Right lobe of liver (tissue), 6 donors: ENCODE data around the gene CPED1. TPM values are rescaled to one million over a fixed set of nuclear protein-coding genes. Genes with fewer than 3 reads are reported as not detected.

Source experiments
- ATAC-seq, 4 donors: fragments of 200-7000 bp; cut with Tn5 transposase; one replicate each; pipeline ENCODE4 v1.9.1; 2020; ENCODE audit warnings: mild to moderate bottlenecking in 4 of 4, moderate library complexity in 4 of 4
- DNase-seq, 3 donors: peaks; one replicate each; pipeline ENCODE4 v3.0.0-alpha.2; 2020
- H3K27ac ChIP-seq, 3 donors: fragments of 200-600 bp; one replicate each; pipeline ENCODE4 v1.8.0; 2022
- H3K27me3 ChIP-seq, 2 donors: fragments of 200-600 bp; one replicate each; pipeline ENCODE4 v1.8.0; 2022
- H3K36me3 ChIP-seq, 4 donors: fragments of 200-600 bp; sonication (generic) in 1 of 4; one replicate each; pipeline versions ENCODE4 v1.5.1 to v1.8.0; 2017 to 2022; ENCODE audit warnings: control low read depth in 1 of 4
- H3K4me1 ChIP-seq, 4 donors: fragments of 200-600 bp; sonication (generic) in 1 of 4; one replicate each; pipeline versions ENCODE4 v1.5.1 to v1.8.0; 2017 to 2022; ENCODE audit warnings: control low read depth in 1 of 4
- H3K4me3 ChIP-seq, 3 donors: fragments of 200-600 bp; one replicate each; pipeline ENCODE4 v1.8.0; 2022
- H3K9me3 ChIP-seq, 4 donors: fragments of 200-600 bp; sonication (generic) in 1 of 4; one replicate each; pipeline versions ENCODE4 v1.5.1 to v1.8.0; 2017 to 2022; ENCODE audit warnings: control low read depth in 1 of 4
- POLR2A ChIP-seq: fragments of 450-650 bp; IDR thresholded peaks from one replicate; pipeline ENCODE4 v1.6.1; 2017; ENCODE audit warnings: antibody characterized with exemption, mild to moderate bottlenecking
- WGBS: methylation state at CpG from one replicate; pipeline ENCODE4 v1.1.6; 2018; ENCODE audit warnings: low coverage, low lambda C conversion rate; ENCODE audit not compliant: insufficient coverage; ENCODE audit errors: missing lambda C conversion rate; 5-methylcytosine and 5-hydroxymethylcytosine counted together
- intact Hi-C, 2 donors: fragments of 100-400 bp; cut with DNase I; formaldehyde crosslinking; loops; one replicate each; pipeline versions ENCODE4 v1.11.2 to v1.14.1; 2022
- total RNA-seq, 6 experiments: library from RNA; depleted of rRNA in 2 of 6; stranded (reverse); fragments of >200 nt in 2 of 6; fragmentation: NEBNext Ultra II Directional in 3 of 6; extraction: Animal tissue kit (Norgen Biotek cat#: 25700) in 3 of 6; gene quantifications; one replicate each; pipeline versions ENCODE4 v1.1.0 to v1.2.4, GENCODE V29; 2016 to 2023
- TF ChIP-seq, protein P1 (sequence below), 4 donors: fragments of 200-600 bp in 3 of 4; fragments of 450-650 bp in 1 of 4; IDR thresholded peaks; one replicate each; pipeline versions ENCODE4 v1.5.1 to v1.8.0; 2016 to 2022; ENCODE audit warnings: antibody characterized with exemption in 4 of 4, mild to moderate bottlenecking in 2 of 4
- donor health status: DM: no; HTN: yes; CAD: no.
- donor health status: DM: no; HTN: no; CAD: no.
- donor health status: DM: no; HTN: no; CAD: no.
- donor health status: DM: no; HTN: yes; CAD: no.
- donor health status: DM: no; HTN: yes; CAD: no.

CPED1 gene
- total RNA-seq, 6 experiments from 2014 or later = 24.3 to 45.8 (median 34.9) TPM

DNA sequence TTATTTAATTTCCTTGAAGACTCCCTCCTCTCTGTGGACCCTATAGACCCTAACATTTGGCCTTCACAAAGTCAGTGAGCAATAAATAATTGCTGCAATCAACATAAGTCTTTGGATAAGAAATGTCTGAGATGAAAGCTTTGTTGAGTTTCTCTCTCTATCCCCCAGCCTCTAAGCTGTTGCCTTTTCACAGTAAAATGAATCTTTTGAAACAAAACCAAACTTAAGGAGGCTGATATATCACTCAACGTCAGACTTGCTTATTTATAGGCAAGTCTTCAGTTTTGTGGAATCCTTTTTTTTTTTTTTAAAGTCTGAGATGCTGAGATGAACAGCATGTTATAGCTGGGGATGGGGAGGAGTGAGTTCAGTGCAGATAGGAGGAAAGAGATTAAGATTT is 10.0 kb downstream of the CPED1 start:
- DNase-seq (no peak), ATAC-seq (no peak)
- WGBS = 41% methylated on average over 1 of the region's 1 CpG
- no peaks in the 10 kb centered on the region for H3K36me3 ChIP-seq
- H3K4me3 ChIP-seq = no peak overlapping the region
- H3K9me3 ChIP-seq = no peaks in the 10 kb centered on the region
- TF ChIP-seq, protein P1, sequence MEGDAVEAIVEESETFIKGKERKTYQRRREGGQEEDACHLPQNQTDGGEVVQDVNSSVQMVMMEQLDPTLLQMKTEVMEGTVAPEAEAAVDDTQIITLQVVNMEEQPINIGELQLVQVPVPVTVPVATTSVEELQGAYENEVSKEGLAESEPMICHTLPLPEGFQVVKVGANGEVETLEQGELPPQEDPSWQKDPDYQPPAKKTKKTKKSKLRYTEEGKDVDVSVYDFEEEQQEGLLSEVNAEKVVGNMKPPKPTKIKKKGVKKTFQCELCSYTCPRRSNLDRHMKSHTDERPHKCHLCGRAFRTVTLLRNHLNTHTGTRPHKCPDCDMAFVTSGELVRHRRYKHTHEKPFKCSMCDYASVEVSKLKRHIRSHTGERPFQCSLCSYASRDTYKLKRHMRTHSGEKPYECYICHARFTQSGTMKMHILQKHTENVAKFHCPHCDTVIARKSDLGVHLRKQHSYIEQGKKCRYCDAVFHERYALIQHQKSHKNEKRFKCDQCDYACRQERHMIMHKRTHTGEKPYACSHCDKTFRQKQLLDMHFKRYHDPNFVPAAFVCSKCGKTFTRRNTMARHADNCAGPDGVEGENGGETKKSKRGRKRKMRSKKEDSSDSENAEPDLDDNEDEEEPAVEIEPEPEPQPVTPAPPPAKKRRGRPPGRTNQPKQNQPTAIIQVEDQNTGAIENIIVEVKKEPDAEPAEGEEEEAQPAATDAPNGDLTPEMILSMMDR (IDR thresholded peaks at IDR 0.05) = no peak
- TF ChIP-seq POLR2A = no peak
- peaks cover 0 to 39% (median 18%) of the 10 kb centered on the region in 4 donors for H3K4me1 ChIP-seq
- intact Hi-C loops = no loop called here
- no peak overlapping the region for H3K27ac ChIP-seq
- H3K27me3 ChIP-seq = no peaks in the 10 kb centered on the region

DNA sequence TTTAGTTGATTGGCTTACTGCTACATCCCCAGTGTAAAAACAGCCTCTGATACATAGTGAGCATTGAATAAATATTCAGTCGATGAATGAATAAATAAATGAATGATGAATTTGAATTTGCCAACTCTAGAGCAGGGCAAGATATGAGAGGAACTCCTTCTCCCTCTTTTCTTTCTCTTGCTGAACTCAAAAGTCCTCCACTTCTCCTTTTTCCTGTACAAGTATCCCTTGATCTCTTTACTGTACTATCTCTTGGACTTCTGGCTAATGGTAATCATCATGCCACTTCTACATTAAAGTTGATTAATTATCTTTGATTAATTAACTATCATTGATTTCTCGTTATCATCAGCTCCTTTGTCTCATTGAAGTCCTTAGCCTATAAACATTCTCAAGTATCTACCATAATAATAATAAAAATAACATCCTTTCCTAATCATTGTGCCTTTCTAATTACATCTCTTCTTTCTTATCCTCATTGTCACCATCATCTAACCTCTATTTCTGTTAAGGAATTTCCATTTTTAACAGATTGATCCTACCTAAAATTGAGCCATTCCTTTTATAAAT is 10.6 kb downstream of the CPED1 start:
- intact Hi-C loops = no loop called here
- no peaks in the 10 kb centered on the region for H3K36me3 ChIP-seq
- 72% methylated on average over 2 of the region's 2 CpGs for WGBS
- peak overlapping the region in 2 of 3 donors; percentile 41 to 42 for H3K27ac ChIP-seq
- TF ChIP-seq POLR2A = no peak
- TF ChIP-seq, protein P1 (IDR thresholded peaks at IDR 0.05) = no peak
- no peaks in the 10 kb centered on the region for H3K27me3 ChIP-seq
- no peak overlapping the region for H3K4me3 ChIP-seq
- ATAC-seq = no peak
- peaks cover 0 to 44% (median 21%) of the 10 kb centered on the region in 4 donors for H3K4me1 ChIP-seq
- no peak for DNase-seq
- no peaks in the 10 kb centered on the region for H3K9me3 ChIP-seq

DNA sequence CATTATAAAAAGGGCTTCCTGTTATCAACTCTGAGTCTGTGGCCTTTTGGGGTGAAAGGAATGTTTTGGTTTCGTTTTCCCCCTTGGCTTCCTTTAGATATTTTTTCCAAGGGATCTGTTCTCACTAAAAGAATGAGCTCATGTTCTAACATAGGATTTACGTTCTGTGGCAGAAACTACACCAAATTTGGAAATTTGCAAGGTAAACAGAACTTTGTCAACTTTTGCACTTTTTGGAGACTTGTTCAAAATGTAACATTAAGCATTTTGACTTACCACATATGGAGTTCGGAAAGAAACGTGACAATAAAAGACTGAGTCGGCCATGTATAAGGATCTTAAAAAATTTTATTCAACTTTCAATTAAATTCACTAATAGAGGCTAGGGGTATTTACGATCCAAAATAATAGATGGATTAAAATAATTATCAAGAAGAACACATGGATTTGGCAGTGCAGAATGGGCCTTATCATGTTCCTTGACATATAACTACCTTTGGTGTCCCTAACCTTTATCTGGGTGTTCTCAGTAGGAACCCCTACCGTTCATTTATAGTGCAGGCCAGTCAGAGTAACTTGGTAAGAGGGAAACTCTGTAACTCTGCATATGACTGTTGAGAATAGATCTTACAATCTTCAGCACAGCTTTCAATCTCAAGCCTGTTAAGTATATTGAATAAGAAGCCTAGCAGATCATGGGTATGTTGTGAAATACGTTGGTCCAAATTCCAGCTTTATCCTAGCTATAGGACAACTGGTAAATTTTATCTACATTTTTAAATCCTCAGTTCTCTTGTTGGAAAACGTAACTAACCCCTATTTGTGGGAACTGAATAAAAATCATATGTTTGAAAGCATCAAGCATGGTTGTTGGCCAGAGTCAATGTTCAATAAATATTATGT is 11.8 kb downstream of the CPED1 start:
- Histone ChIP-seq H3K4me1 (peaks cover 0 to 51% (median 22%) of the 10 kb centered on the region in 4 donors), H3K27me3 (no peaks in the 10 kb centered on the region), H3K36me3 (no peaks in the 10 kb centered on the region), H3K27ac (peak overlapping the region; percentile 41 to 66 (median 42)), H3K9me3 (no peaks in the 10 kb centered on the region), H3K4me3 (no peak overlapping the region)
- no peak for TF ChIP-seq POLR2A
- TF ChIP-seq, protein P1 (IDR thresholded peaks at IDR 0.05) = no peak
- no peak for DNase-seq
- ATAC-seq = peak in 3 of 4 donors; percentile 12 to 42 (median 39)
- intact Hi-C loops = no loop called here
- WGBS = 45% methylated on average over 9 of the region's 9 CpGs

DNA sequence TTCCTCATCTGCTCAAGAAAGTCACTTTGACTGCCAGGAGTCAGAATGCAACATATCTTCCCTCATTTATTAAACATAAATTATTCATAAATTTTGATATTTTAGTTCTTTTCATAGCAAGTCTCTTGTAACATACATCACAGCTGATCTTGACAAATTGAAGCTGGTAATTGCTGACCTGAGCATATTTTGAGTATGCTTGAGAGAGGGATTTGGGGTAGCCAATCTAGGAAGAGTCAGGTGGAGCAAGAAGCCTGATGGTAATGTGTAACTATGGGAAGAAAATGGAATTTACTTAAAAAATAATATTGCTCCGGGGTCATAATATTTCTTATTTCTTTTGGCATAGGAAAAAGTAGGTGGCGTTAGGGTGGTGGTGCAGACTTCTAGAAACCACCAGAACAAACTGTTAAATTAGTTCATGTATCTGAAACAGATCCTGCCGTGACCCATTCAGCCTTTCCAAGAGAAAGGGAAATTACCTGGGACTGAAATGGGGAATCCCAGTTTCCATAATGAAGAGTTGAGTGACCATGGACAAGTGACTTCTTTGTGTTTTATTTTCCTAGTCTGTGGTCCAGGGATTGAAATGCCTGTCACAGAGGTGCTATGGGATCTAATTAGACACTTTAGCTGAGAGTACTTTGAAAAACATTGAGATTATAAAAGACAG is 12.9 kb downstream of the CPED1 start:
- Histone ChIP-seq H3K36me3 (no peaks in the 10 kb centered on the region), H3K4me1 (peaks cover 0 to 51% (median 20%) of the 10 kb centered on the region in 4 donors), H3K27ac (peak overlapping the region; percentile 42 to 66 (median 65)), H3K27me3 (no peaks in the 10 kb centered on the region), H3K9me3 (no peaks in the 10 kb centered on the region), H3K4me3 (no peak overlapping the region)
- 62% methylated on average over 3 of the region's 3 CpGs for WGBS
- no peak for TF ChIP-seq POLR2A
- TF ChIP-seq, protein P1 (IDR thresholded peaks at IDR 0.05) = no peak
- no peak for DNase-seq
- intact Hi-C loops = no loop called here
- ATAC-seq = peak in 1 of 4 donors; percentile 20
